GM21423 (cell line): ENCODE results near the gene RASA3.
"Not testable (repeated sequence)": the region's sequence is repeated elsewhere in the genome, so short reads cannot be mapped to it uniquely, and the experiment has no call there.

ENCODE experiments used
- ATAC-seq: cut with Tn5 transposase; IDR thresholded peaks from one replicate; pipeline ENCODE4 v1.9.1; 2021; ENCODE audit warnings: mild to moderate bottlenecking, moderate library complexity; ENCODE audit not compliant: unreplicated experiment

The RASA3 gene

GRCh38 chr13:113995051-113995601 is 137.3 kb downstream of the RASA3 start:
- no peak for ATAC-seq

GRCh38 chr13:113992276-113993005 is 140.0 kb downstream of the RASA3 start:
- no peak for ATAC-seq

GRCh38 chr13:113991676-113992179 is 140.7 kb downstream of the RASA3 start:
- no peak for ATAC-seq

GRCh38 chr13:113991191-113991669 is 141.2 kb downstream of the RASA3 start:
- no peak for ATAC-seq

GRCh38 chr13:113990321-113990837 is 142.0 kb downstream of the RASA3 start:
- ATAC-seq: no peak

- ATAC-seq: no peak
Observed at GRCh38 chr13:113989585-113990300, 142.7 kb downstream of the RASA3 start.

- ATAC-seq: not testable (repeated sequence)
Observed at GRCh38 chr13:113988859-113989258, 143.6 kb downstream of the RASA3 start.

- no peak for ATAC-seq
Observed at GRCh38 chr13:113982296-113982661, 150.1 kb downstream of the RASA3 start.

GRCh38 chr13:113981611-113982295 is 150.7 kb downstream of the RASA3 start:
- ATAC-seq: no peak

GRCh38 chr13:113981194-113981605 is 151.2 kb downstream of the RASA3 start:
- ATAC-seq: no peak

GRCh38 chr13:113980489-113981064 is 151.8 kb downstream of the RASA3 start:
- no peak for ATAC-seq

- ATAC-seq: no peak
Observed at GRCh38 chr13:113979791-113980471, 152.5 kb downstream of the RASA3 start.

GRCh38 chr13:113978741-113979481 is 153.5 kb downstream of the RASA3 start:
- ATAC-seq: no peak

- no peak for ATAC-seq
Observed at GRCh38 chr13:113977976-113978375, 154.4 kb downstream of the RASA3 start.

- ATAC-seq: no peak
Observed at GRCh38 chr13:113976711-113977684, 155.4 kb downstream of the RASA3 start.

- ATAC-seq: no peak
Observed at GRCh38 chr13:113975416-113975815, 157.0 kb downstream of the RASA3 start.

- no peak for ATAC-seq
Observed at GRCh38 chr13:113974304-113975281, 157.8 kb downstream of the RASA3 start.
